C4-2B (cell line): Measurements from ENCODE around the gene SHFL.
A peak's percentile ranks its signal among the peaks of the same experiment; 100 is the strongest.

ENCODE experiments used
- H3K27ac ChIP-seq: fragments of 450-650 bp; 2 replicates; pipeline ENCODE4 v1.5.1; 2017
- ZFX ChIP-seq: fragments of 450-650 bp; IDR thresholded peaks from 2 replicates; pipeline ENCODE4 v1.6.1; 2017
- TF ChIP-seq, protein P1 (sequence below): fragments of 450-650 bp; conservative IDR thresholded peaks from 2 replicates; pipeline ENCODE4 v1.5.1; 2017; ENCODE audit warnings: mild to moderate bottlenecking

SHFL gene

DNA sequence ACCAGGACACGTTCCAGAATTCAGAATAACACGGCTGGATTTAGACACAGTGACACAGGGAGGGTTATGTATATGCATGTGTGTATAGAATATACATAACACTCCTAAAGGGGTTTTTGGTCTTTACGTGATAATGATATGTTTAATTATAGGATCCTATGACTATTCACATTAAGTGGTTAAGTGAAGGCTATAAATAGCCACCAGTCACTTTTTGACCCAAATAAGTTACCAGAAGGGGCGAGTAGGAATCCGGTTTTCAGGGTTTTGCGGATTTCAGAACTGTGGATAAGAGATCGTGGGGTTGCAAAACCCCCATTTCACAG, 9.5 kb downstream of the SHFL start:
- no peak for TF ChIP-seq ZFX
- TF ChIP-seq, protein P1, sequence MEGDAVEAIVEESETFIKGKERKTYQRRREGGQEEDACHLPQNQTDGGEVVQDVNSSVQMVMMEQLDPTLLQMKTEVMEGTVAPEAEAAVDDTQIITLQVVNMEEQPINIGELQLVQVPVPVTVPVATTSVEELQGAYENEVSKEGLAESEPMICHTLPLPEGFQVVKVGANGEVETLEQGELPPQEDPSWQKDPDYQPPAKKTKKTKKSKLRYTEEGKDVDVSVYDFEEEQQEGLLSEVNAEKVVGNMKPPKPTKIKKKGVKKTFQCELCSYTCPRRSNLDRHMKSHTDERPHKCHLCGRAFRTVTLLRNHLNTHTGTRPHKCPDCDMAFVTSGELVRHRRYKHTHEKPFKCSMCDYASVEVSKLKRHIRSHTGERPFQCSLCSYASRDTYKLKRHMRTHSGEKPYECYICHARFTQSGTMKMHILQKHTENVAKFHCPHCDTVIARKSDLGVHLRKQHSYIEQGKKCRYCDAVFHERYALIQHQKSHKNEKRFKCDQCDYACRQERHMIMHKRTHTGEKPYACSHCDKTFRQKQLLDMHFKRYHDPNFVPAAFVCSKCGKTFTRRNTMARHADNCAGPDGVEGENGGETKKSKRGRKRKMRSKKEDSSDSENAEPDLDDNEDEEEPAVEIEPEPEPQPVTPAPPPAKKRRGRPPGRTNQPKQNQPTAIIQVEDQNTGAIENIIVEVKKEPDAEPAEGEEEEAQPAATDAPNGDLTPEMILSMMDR = no peak
- H3K27ac ChIP-seq = peak overlapping the region; percentile 78

DNA sequence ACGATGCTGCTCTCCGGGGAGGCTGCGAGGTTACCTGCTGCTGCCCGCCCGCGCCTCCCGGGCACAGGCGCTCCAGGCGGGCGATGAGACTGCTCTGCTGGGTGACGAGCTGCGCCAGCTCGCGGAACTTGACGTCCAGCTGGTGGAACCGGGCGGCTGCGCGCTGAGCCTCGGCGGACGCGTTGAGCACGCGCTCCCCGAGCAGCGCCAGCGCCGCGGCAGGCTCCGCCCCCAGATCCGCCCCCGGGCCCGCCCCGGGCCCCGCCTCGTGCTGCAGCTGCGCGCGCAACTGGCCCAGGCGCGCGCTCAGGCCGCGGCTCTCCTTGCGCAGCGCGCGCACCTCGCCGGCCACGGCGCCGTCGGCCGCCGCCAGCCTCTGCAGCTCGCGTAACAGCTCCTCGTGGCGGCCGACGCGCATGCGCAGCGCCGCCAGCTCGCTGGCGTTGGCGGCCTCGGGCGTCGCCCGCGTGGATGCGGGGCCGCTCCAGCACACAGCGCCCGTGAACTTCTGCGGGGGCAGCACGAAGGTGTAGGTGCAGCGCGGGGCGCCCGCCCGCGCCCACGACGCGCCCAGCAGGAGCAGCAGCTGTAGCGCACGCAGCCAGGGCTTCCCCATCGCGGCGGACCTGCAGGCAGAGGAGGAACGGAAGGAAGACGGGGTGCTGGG, 10.0 kb downstream of the SHFL start:
- peak overlapping the region; percentile 78 for H3K27ac ChIP-seq
- TF ChIP-seq ZFX = peak; percentile 80; the same call in 1 of the 2 replicates
- TF ChIP-seq, protein P1 = no peak

DNA sequence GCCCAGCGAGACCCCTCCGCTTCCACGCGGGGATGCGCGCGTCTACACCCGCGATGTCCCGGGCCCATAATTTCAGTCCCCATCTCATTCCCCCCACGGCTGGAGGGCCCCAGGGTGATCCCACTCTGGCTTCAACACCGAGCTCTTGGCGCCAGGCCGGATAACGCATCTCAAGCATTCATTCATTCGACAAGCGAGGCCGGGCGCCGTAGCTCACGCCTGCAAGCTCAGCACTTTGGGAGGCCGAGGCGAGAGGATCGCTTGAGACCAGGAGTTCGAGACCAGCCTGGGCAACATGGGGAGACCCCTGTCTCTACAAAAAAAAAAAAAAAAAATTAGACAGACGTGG, 10.5 kb downstream of the SHFL start:
- H3K27ac ChIP-seq = peak overlapping the region; percentile 78
- TF ChIP-seq, protein P1 = no peak
- TF ChIP-seq ZFX = 0 out of 2 replicates have a peak, but pooled peaks have one; percentile 35

DNA sequence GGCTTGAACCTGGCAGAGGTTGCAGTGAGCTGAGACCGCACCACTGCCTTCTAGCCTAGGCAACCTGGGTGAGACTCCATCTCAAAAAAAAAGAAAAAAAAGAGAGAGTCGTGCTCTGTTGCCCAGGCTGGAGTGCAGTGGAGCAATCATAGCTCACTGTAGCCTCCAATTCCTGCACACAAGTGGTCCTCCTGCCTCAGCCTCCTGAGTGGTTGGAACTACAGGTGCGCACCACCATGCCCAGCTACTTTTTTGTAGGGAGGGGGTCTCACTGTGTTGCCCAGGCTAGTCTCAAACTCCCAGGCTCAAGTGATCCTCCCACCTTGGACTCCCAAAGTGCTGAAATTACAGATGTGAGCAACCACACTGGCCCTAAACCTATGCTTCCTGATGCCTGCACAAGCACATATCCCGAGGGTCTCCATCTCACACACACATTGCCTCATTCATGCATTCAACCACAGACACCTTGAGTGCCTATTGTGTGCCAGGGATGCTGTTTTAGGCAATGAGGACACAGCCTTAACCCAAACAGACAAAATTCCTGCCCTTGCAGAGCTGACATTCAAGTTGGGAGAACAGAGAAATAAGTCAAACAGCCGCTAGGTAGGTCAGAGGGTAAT, 14.2 kb downstream of the SHFL start:
- H3K27ac ChIP-seq = no peak overlapping the region
- TF ChIP-seq ZFX = no peak
- TF ChIP-seq, protein P1 = no peak

DNA sequence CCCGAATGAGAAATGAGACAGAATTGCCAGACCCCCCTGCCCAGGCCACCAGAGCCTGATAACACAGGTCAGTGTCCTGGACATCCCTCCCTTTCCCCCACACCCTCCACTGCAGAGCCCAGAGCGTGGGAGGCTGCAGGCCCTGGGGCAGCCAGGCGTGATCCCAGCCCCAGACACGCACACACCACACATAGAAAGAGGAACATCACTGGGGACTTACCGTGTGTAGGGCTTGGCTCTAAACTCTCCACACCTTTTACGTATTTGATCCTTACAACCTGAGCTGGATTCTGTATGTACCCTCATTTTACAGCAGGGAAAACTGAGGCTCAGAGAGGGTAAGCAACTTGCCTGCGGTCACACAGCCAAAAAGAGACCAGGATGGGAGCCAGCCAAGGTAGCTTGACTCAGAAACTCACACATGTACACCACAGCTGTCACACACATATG, 16.7 kb downstream of the SHFL start:
- no peak overlapping the region for H3K27ac ChIP-seq
- TF ChIP-seq, protein P1 = no peak
- no peak for TF ChIP-seq ZFX

DNA sequence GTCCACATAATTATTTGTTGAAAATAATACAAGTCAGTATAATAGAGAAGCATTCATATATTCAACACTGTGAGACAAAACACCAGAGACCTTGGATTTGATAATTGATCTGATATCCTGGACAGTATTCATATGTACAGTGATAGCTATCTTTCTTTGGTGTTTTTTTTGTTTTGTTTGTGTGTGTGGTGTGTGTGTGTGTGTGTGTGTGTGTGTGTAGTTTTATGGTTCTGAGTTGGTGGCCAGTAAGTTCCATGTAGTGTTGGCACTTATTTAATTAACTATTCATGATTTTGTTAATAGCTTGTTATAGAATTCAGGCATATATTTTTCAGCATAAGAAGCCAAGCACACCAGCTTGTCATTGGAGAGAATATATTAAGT, 18.0 kb downstream of the SHFL start:
- no peak for TF ChIP-seq ZFX
- TF ChIP-seq, protein P1 = no peak

DNA sequence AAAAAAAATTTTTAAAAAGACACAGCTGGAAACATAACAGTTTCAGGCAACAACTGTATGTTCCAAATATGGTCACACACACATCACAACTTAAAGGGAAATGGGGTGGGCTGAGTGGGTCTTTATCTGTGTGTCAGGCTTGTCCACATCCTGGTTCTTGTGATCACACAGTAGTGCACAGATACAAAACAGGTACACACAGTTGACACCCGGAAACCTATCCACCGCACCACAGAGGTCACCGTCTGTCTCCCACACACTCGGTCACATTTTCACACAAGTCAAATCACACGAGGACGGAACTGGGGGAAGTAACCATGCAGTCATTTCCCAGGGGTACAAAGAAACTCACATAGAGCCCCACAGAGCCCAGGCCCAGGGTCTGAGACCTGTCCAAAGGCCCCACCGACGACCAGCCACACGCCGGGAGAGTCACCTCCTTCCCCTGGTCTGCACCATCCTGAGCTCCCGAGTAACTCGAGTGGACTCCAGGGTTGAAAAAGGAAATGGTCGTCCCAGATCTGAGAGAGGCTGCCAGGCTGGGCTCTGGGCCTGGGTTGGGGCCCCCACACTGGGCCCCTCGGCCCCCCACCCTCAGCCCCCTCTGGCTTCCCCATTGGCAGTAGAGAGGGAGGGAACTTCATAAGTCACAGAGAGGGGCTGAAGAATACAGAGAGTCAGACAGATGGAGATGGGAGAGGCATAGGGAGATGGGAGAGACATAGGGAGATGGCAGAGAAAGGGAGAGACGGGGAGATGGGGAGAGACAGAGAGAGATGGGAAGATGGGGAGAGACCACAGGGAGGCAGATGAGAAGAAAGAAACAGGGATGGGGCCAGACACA, 18.8 kb downstream of the SHFL start:
- H3K27ac ChIP-seq = no peak overlapping the region
- TF ChIP-seq, protein P1 = no peak
- no peak for TF ChIP-seq ZFX

More for the DNA sequence above, 18.0 kb downstream of the SHFL start:
- H3K27ac ChIP-seq = no peak overlapping the region
